GM12892 (cell line): Measurements from ENCODE around the gene CCL5.

Experiments used
- POLR2A ChIP-seq: IDR thresholded peaks from 2 replicates; pipeline ENCODE4 v1.6.1; 2011; ENCODE audit warnings: low read depth, low read length, control low read depth
- POLR2AphosphoS5 ChIP-seq: IDR thresholded peaks from 2 replicates; pipeline ENCODE4 v1.6.1; 2011; ENCODE audit warnings: low read depth, low read length, control low read depth

DNA sequence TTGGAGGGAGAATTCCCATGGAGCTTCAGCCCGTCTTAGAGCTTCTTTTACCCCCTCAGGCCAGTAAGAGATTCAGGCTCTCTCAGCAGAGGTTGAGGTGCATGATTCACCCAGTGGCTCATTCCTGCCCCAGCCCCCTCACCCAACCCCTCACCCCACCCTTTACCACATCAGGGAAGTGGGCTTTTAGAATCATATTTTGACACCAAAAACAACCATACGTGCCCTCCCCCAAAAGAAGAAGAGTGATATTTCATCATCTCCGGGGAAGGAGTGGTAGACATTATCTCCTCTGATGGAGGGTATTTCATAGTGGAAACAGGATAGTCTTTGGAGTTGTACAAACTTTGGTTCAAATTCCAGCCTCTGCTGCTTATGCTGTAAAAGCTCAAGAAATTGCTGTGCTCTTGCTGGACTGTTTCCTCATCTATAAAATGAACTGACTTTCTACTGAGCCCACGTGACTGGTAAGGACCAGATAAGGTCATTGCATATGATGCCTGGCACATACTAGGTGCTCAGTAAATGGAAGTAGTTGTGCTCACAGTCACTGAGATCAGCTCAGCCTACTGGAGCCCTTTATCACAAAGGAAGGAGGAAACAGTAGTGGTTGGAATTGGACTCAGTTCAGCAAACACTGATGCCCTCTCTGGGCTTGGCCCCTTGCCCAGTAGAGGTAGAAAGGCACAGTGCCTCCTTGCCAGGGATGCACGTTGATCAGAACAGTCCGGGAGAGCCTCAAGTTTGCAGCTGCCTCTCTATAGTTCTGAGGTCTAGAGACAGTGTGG lies 18.3 kb upstream of the CCL5 start:
- no peak for TF ChIP-seq POLR2A
- no peak for TF ChIP-seq POLR2AphosphoS5
